ENCODE measurements around the gene RNF145.

DNA sequence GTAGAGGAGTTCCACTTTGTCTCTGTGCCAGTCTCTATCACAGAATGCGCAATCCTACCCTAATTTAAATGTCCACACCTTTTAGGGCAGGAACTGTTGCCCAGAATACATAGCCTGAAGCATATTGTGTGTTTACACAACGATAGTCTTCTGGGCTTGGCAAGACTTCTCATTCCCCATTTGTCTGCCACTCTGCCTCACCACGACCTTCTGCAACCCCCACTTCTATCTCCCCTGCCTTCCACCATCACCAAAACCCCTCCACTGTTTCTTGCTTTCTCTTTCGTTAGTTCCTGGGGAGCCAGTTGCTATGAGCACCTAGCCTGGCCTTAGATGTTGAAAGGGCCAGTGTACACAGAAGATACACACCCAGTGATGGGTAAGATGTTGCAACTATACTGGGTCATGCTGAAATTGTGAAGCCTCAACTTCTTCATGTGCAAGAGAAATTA, 883 bp upstream of the RNF145 start:
- no peak for TF ChIP-seq SUZ12 (IDR thresholded peaks at IDR 0.05; ENCODE audit: extremely low read depth, insufficient read depth, insufficient read length)
- no peak for TF ChIP-seq YY1 (IDR thresholded peaks at IDR 0.05; ENCODE audit: insufficient read depth, insufficient read length)
- TF ChIP-seq ZNF274 (IDR thresholded peaks at IDR 0.05; ENCODE audit: low read depth, low read length), result no peak

All from NT2/D1 (cell line).